Renal cortex interstitium (tissue), 11 donors: ENCODE measurements around the gene MBOAT1. TPM values are rescaled to one million over a fixed set of nuclear protein-coding genes. Genes with fewer than 3 reads are reported as not detected.
"Not testable (repeated sequence)": the region's sequence is repeated elsewhere in the genome, so short reads cannot be mapped to it uniquely, and the experiment has no call there.

ENCODE experiments used
- DNase-seq, 11 donors: peaks; one replicate each; pipeline ENCODE4 v3.0.0-alpha.2; 2013; ENCODE audit warnings: low read depth in 9 of 11, low spot score in 4 of 11; ENCODE audit errors: extremely low read depth in 1 of 11
- polyA plus RNA-seq, 3 donors: library from polyadenylated mRNA; unstranded; fragments of 120-200 nt; gene quantifications; one replicate each; pipeline ENCODE4 v1.2.1, GENCODE V29; 2013; ENCODE audit not compliant: insufficient read length in 3 of 3

Gene MBOAT1
- polyA plus RNA-seq, 3 donors, result 21.6 to 29.6 (median 25.0) TPM

DNA sequence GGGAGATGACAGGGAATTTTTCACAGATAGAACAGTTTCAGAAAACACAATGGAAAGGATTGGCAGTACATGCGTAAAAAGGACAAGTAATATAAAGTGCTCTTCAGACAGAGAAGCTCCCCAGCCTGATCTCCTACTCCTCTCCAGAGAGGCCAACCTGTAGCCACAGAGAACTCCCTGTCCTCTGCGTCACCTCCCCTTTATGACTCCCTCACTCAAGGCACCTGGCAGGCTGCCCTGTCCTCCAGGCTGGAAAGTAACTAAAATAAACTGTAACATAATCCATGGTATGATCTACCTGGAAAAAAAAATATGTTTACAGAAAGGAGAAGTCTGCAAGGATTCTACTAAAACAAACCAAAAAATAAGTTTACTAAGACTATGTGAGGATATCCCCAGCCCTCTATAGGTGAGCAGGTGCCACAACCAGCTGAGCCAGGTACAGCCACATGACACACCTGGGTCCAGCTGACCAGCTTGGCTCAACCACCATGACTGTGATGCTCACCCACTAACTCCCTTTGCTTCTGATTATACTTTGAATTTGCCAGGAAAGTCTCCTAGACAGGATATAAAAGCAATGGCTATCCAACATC is 29.2 kb downstream of the MBOAT1 start:
- no peak for DNase-seq

DNA sequence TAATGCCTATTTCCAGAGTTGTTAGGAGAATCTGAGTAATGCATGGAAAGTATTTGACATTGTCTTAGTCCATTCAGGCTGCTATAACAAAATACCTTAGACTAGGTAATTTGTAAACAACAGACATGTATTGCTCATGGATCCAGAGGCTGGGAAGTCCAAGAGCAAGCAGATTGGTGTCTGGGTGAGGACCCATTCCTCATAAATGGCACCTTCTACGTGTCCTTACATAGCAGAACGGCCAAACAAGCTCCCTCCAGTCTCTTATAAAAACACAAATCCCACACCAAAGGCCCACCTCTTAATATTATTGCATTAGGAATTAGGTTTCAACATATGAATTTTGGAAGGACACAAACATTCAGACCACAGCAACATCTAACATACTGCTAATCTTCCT is 30.2 kb downstream of the MBOAT1 start:
- no peak for DNase-seq

DNA sequence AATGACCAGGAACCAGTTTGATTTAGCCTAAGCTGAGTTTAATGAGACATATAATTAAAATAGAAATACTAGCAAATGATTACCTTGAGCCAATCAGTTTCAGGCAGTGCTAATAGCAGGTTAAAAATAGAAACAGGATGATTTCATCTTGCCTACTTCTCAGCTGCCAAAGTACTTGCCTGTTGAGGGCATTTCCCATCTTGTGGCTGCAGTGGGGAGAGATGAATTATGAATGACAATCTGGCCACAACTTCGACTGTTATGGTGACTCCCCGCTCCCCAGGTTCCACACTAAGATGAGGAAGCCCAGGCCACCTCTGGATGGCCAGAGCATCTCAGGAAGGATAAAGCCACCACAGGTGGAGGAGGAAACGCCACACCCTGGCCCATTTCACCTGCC is 31.3 kb downstream of the MBOAT1 start:
- no peak for DNase-seq

GRCh38 chr6:20179287-20180045 is 32.8 kb downstream of the MBOAT1 start:
- DNase-seq, result not testable (repeated sequence)

GRCh38 chr6:20178327-20178726 is 33.9 kb downstream of the MBOAT1 start:
- DNase-seq, result no peak

GRCh38 chr6:20175810-20176410 is 36.4 kb downstream of the MBOAT1 start:
- no peak for DNase-seq

DNA sequence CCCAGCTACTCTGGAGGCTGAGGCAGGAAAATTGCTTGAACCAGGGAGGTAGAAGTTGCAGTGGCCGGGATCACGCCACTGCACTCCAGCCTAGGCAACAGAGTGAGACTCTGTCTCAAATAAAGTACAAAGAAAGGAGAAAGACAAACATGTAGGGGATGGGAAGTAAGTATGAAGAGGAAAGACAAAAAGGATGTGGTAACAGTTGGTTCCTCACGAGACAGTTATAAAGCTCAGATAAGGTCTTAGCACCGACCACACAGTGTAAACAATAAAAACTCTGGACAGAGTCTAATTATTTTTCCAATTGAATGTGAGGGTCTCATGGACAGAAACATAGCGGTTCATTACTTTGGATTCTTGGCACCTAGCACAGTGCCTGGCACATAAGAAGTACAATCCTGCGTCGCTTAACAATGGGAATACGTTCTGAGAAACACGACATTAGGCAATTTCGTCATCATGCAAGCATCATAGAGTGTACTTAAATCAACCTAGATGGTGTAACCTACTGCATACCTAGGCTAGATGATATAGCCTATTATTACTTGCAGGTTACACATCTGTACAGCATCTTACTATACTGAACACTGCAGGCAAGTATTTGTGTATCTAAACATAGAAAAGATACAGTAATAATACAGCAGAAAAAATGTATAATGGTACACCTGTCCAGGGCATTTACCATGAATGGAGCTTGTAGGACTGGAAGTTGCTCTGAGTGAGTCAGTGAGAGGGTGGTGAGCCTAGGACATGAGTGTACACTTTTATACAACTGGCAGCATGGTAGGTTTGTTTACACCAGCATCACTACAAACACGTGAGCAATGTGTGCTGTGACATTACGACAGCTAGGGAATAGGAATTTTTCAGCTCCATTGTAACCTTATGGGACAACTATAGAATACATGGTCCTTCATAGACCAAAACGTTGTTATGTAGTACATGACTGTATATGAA is 38.2 kb downstream of the MBOAT1 start:
- DNase-seq, result no peak

- DNase-seq, result no peak
These were observed 39.3 kb downstream of the MBOAT1 start for GRCh38 chr6:20172842-20173456.

- DNase-seq, result no peak
These were observed 41.7 kb downstream of the MBOAT1 start for GRCh38 chr6:20170455-20171148.

- DNase-seq, result no peak
These were observed 42.5 kb downstream of the MBOAT1 start for GRCh38 chr6:20169786-20170185.

DNA sequence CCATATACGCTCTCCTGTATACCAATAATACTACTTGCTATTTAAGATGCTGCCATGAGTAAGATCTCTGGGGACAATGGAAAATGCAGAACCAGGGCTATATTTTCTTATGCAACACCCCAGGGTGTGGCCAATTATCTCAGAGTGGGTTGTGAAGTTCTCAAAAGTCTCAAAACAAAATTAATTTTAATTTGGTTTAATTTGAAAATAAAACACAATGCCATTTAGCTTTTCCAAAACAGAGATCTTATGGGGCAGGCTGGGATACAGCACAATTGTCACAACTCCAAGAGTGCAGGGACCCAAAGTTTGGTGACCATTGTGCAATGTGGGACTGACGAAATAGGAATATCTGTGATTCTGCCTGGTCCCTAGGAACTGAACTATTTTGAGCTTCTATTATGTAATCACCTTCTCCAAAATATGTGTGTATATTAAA is 43.1 kb downstream of the MBOAT1 start:
- DNase-seq, result no peak

DNA sequence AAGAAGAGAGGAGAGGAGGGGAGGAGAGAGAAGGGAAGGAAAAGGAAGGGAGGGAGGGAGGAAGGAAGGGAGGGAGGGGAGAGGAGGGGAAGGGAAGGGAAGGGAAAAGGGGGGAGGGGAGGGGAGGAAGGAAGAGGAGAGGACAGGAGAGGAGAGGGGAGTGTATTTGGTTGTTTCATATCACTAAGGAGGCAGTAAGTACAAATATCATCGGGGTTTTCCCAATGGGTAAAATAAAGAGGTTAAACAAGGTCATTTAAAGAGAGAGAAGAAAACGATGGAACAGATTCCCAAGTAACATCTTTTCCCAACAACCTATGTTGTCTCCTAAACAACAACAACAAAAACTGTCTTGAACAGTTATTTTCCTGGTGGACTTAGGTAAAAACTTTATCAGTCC is 43.6 kb downstream of the MBOAT1 start:
- DNase-seq, result no peak

DNA sequence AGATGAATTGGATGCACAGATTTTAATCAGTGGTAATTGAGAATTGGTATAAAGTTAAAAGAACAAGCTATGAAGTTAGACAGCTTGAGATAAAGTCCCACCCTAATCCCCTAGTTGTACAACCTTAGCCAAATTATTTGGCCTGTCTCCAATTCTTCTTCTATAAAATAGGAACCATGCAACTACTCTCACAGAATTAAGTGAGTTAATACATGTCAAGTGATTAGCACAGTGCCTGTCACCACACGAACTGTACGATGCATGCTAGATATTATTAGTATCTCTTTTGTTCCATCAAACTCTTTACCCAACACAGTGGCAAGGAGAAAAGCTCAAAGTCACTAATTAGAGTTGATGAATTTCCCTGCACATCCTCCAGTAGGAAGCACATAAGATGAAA is 44.7 kb downstream of the MBOAT1 start:
- DNase-seq, result no peak

GRCh38 chr6:20166210-20166609 is 46.1 kb downstream of the MBOAT1 start:
- no peak for DNase-seq

GRCh38 chr6:20162515-20162914 is 49.8 kb downstream of the MBOAT1 start:
- no peak for DNase-seq

DNA sequence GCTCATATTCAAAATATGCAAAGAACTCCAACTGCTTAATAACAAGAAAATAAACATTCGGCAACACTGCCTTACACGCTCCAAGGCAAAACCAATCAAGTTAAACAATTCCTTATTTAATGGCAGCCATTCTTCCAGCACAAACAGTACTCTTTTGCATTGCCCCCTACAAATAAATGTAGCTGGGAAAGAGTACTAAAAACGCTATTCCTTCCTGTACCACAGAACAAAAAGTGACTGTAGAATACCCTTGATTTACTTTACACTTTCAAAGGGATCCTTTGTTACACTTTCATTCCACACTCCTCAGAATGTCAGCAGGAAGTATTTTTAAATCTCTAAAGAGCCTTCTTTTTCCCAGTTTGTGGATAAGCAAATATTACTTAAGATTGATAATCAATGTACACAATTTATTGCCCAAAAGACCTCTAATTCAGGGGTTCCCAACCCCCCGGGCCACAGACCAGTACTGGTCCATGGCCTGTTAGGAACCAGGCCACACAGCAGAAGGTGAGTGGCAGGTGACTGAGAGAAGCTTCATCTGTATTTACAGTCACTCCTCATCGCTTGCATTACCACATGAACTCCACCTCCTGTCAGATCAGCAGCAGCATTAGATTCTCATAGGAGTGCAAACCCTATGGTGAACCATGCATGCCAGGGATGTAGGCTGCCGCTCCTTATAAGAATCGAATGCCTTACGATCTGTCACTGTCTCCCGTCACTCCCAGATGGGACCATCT is 51.6 kb downstream of the MBOAT1 start:
- DNase-seq, result no peak

- no peak for DNase-seq
These were observed 52.3 kb downstream of the MBOAT1 start for GRCh38 chr6:20159781-20160540.
